GM21576 (cell line): Measurements from ENCODE around the gene TMC7.

Source experiments
- ATAC-seq: cut with Tn5 transposase; IDR thresholded peaks from one replicate; pipeline ENCODE4 v1.9.1; 2021; ENCODE audit warnings: mild to moderate bottlenecking, moderate library complexity; ENCODE audit not compliant: unreplicated experiment

The TMC7 gene

GRCh38 chr16:19021747-19022146, 38.0 kb downstream of the TMC7 start:
- ATAC-seq = no peak

GRCh38 chr16:19027416-19027815, 43.7 kb downstream of the TMC7 start:
- no peak for ATAC-seq

- ATAC-seq = no peak
Observed at GRCh38 chr16:19029980-19030379, 46.2 kb downstream of the TMC7 start.

- ATAC-seq = no peak
Observed at GRCh38 chr16:19031738-19032137, 48.0 kb downstream of the TMC7 start.

- no peak for ATAC-seq
Observed at GRCh38 chr16:19033761-19034160, 50.0 kb downstream of the TMC7 start.

GRCh38 chr16:19040400-19040799, 56.7 kb downstream of the TMC7 start:
- no peak for ATAC-seq

- no peak for ATAC-seq
Observed at GRCh38 chr16:19044769-19045168, 61.0 kb downstream of the TMC7 start.

GRCh38 chr16:19046062-19046461, 62.3 kb downstream of the TMC7 start:
- ATAC-seq = no peak

GRCh38 chr16:19062706-19063105, 79.0 kb downstream of the TMC7 start:
- ATAC-seq = no peak

GRCh38 chr16:19066988-19067348, 83.2 kb downstream of the TMC7 start:
- no peak for ATAC-seq

- peak; percentile 89 for ATAC-seq
Observed at GRCh38 chr16:19067349-19068236, 83.9 kb downstream of the TMC7 start, which contains the start of gene COQ7. COQ7 (plus strand) TSS chr16:19067614; CDS start chr16:19067665, 51 bp downstream.

GRCh38 chr16:19068237-19068815, 84.6 kb downstream of the TMC7 start:
- no peak for ATAC-seq

GRCh38 chr16:19071811-19072777, 88.4 kb downstream of the TMC7 start:
- ATAC-seq = no peak

GRCh38 chr16:19073344-19073743, 89.6 kb downstream of the TMC7 start:
- no peak for ATAC-seq

- ATAC-seq = no peak
Observed at GRCh38 chr16:19073863-19074262, 90.1 kb downstream of the TMC7 start.

GRCh38 chr16:19075511-19075910, 91.8 kb downstream of the TMC7 start:
- ATAC-seq = no peak

GRCh38 chr16:19077879-19078278, 94.1 kb downstream of the TMC7 start:
- ATAC-seq = no peak

GRCh38 chr16:19083670-19084069, 99.9 kb downstream of the TMC7 start:
- ATAC-seq = no peak

- no peak for ATAC-seq
Observed at GRCh38 chr16:19084139-19084538, 100.4 kb downstream of the TMC7 start.

GRCh38 chr16:19084879-19085278, 101.1 kb downstream of the TMC7 start:
- no peak for ATAC-seq

GRCh38 chr16:19085679-19086200, 102.0 kb downstream of the TMC7 start:
- no peak for ATAC-seq
